Sigmoid colon (tissue), 4 donors: ENCODE data around the gene BMPR1A.

ENCODE experiments used
- CTCF ChIP-seq, 4 experiments: fragments of 450-650 bp in 3 of 4; fragments of 200-600 bp in 1 of 4; IDR thresholded peaks; one replicate each; pipeline ENCODE4 v1.5.1; 2016 to 2019; ENCODE audit warnings: antibody characterized with exemption in 4 of 4, mild to moderate bottlenecking in 3 of 4, moderate library complexity in 2 of 4
- EP300 ChIP-seq, 4 donors: sonication (generic); formaldehyde crosslinking; IDR thresholded peaks; one replicate each; pipeline ENCODE4 v1.6.1; 2017; ENCODE audit warnings: antibody characterized with exemption in 4 of 4
- POLR2A ChIP-seq, 2 donors: fragments of 450-650 bp; IDR thresholded peaks; one replicate each; pipeline ENCODE4 v1.6.1; 2016; ENCODE audit warnings: antibody characterized with exemption in 2 of 2, mild to moderate bottlenecking in 2 of 2, moderate library complexity in 2 of 2

- TF ChIP-seq CTCF (IDR thresholded peaks at IDR 0.05): no peak
- TF ChIP-seq POLR2A (IDR thresholded peaks at IDR 0.05): no peak
- TF ChIP-seq EP300 (IDR thresholded peaks at IDR 0.05): no peak
These were observed 29.5 kb downstream of the BMPR1A start for GRCh38 chr10:86785968-86786367.
